Coronary artery (tissue), 2 donors: Measurements from ENCODE around the gene OR51E2.
A peak's percentile ranks its signal among the peaks of the same experiment; 100 is the strongest.

Experiments
- DNase-seq: peaks from one replicate; pipeline ENCODE4 v3.0.0-alpha.2; 2017; ENCODE audit warnings: low spot score
- H3K27ac ChIP-seq, 2 donors: fragments of 200-600 bp; sonication (generic); one replicate each; pipeline ENCODE4 v1.5.1; 2016 to 2019
- H3K4me3 ChIP-seq: fragments of 200-600 bp; sonication (generic); 2 replicates; pipeline ENCODE4 v1.5.1; 2016; ENCODE audit warnings: mild to moderate bottlenecking, moderate library complexity
- CTCF ChIP-seq: fragments of 200-600 bp; sonication (generic); IDR thresholded peaks from one replicate; pipeline ENCODE4 v1.5.1; 2019; ENCODE audit warnings: antibody characterized with exemption

The OR51E2 gene

GRCh38 chr11:4680341-4680740, 17.3 kb downstream of the OR51E2 start:
- Histone ChIP-seq H3K27ac (no peak overlapping the region), H3K4me3 (no peak overlapping the region)
- TF ChIP-seq CTCF, result no peak
- no peak for DNase-seq

- DNase-seq, result no peak
- Histone ChIP-seq H3K27ac (no peak overlapping the region), H3K4me3 (no peak overlapping the region)
- TF ChIP-seq CTCF, result no peak
These were observed 19.7 kb downstream of the OR51E2 start for GRCh38 chr11:4677948-4678347.

- no peak for TF ChIP-seq CTCF
- Histone ChIP-seq H3K27ac (no peak overlapping the region), H3K4me3 (no peak overlapping the region)
- DNase-seq, result no peak
These were observed 23.9 kb downstream of the OR51E2 start for GRCh38 chr11:4673781-4674180.

DNA sequence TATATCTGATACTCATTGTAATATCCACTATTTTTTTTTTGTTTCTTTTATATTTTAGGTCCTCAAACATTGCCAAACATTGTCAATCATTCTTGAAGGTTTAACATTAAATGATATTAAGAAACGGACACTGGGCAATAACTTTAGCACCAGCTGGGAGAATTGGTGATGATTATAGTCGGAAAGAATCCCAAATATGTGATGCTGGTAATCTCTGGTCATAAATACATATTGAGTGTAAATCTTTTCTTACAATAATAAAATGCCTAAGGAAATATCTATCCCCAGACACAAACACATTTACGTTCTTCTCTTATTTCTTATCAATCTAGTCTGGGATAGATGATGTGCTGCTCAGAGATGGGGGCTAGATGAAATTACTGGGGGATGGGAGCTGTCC, 25.2 kb downstream of the OR51E2 start:
- DNase-seq, result no peak
- no peak overlapping the region for H3K4me3 ChIP-seq
- no peak for TF ChIP-seq CTCF
- peak overlapping the region in 1 of 2 donors; percentile 21 for H3K27ac ChIP-seq

DNA sequence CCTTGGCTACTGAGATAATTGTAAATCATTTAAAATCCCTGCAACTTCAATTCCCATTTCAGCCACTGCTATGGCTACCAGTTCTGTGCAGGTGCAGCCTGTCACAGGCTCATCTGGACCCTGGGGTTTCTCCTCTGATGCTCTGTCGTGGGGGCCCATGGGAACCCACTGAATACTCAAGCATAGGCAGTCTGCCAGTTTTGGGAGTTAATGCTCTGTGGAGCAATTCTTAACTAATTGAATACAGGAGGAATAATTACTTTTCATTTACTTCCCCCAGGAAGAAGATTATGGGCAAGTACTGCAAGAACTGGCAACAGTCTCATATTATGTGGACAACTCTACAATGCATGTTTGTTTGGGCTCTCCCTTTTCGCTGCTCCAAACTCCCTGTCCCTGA, 25.9 kb downstream of the OR51E2 start:
- TF ChIP-seq CTCF, result no peak
- no peak for DNase-seq
- no peak overlapping the region for H3K4me3 ChIP-seq
- H3K27ac ChIP-seq, result no peak overlapping the region

DNA sequence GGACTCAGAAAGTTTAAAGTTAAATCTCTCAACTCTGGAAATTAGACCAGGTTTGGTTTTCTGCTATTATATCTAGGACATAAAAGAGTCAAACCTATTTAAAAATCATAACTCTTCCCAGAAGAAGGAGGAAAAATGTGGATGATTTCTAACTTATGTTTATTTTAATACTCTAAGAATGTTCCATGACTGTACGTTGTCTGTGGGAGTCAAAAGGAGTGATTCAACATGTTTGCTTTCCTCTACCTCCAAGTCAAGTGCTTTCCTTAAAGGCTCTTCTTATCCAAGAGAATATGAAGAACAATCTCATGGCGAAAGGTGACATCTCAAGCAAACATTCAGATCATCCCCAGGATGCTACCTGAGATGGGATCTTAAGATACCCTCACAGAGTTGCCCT, 32.2 kb downstream of the OR51E2 start:
- no peak overlapping the region for H3K27ac ChIP-seq
- no peak for DNase-seq
- TF ChIP-seq CTCF, result no peak

GRCh38 chr11:4664786-4665185, 32.9 kb downstream of the OR51E2 start:
- H3K27ac ChIP-seq, result no peak overlapping the region
- no peak for DNase-seq
- TF ChIP-seq CTCF, result no peak
- no peak overlapping the region for H3K4me3 ChIP-seq

More for the DNA sequence above, 32.2 kb downstream of the OR51E2 start:
- H3K4me3 ChIP-seq, result no peak overlapping the region
